Right lobe of liver (tissue), 4 donors: ENCODE data around the gene RTTN.

Source experiments
- POLR2A ChIP-seq: fragments of 450-650 bp; IDR thresholded peaks from one replicate; pipeline ENCODE4 v1.6.1; 2017; ENCODE audit warnings: antibody characterized with exemption, mild to moderate bottlenecking
- TF ChIP-seq, protein P1 (sequence below), 4 donors: fragments of 200-600 bp in 3 of 4; fragments of 450-650 bp in 1 of 4; IDR thresholded peaks; one replicate each; pipeline versions ENCODE4 v1.5.1 to v1.8.0; 2016 to 2022; ENCODE audit warnings: antibody characterized with exemption in 4 of 4, mild to moderate bottlenecking in 2 of 4
- donor health status: DM: no; HTN: no; CAD: no.
- donor health status: DM: no; HTN: no; CAD: no.
- donor health status: DM: no; HTN: yes; CAD: no.

GRCh38 chr18:70197844-70198243, 7.6 kb downstream of the RTTN start:
- TF ChIP-seq, protein P1, sequence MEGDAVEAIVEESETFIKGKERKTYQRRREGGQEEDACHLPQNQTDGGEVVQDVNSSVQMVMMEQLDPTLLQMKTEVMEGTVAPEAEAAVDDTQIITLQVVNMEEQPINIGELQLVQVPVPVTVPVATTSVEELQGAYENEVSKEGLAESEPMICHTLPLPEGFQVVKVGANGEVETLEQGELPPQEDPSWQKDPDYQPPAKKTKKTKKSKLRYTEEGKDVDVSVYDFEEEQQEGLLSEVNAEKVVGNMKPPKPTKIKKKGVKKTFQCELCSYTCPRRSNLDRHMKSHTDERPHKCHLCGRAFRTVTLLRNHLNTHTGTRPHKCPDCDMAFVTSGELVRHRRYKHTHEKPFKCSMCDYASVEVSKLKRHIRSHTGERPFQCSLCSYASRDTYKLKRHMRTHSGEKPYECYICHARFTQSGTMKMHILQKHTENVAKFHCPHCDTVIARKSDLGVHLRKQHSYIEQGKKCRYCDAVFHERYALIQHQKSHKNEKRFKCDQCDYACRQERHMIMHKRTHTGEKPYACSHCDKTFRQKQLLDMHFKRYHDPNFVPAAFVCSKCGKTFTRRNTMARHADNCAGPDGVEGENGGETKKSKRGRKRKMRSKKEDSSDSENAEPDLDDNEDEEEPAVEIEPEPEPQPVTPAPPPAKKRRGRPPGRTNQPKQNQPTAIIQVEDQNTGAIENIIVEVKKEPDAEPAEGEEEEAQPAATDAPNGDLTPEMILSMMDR (IDR thresholded peaks at IDR 0.05) = no peak
- TF ChIP-seq POLR2A = no peak
